Right ventricle myocardium inferior (tissue), 1 donor: ENCODE results near the gene DZIP1L. TPM values are rescaled to one million over a fixed set of nuclear protein-coding genes. Genes with fewer than 3 reads are reported as not detected.

Source experiments
- ATAC-seq: fragments of 200-7000 bp; cut with Tn5 transposase; one replicate; pipeline ENCODE4 v1.9.1; 2020; ENCODE audit warnings: mild to moderate bottlenecking, moderate library complexity
- DNase-seq: peaks from one replicate; pipeline ENCODE4 v3.0.0; 2021; ENCODE audit errors: missing footprints
- intact Hi-C: fragments of 100-400 bp; cut with DNase I; formaldehyde crosslinking; loops from one replicate; pipeline ENCODE4 v1.11.0; 2022
- total RNA-seq: library from RNA; stranded (reverse); fragmentation: NEBNext Ultra II Directional; extraction: Animal tissue kit (Norgen Biotek cat#: 25700); gene quantifications from one replicate; pipeline ENCODE4 v1.2.1, GENCODE V29; 2021
- donor health status: DM: no; HTN: yes; CAD: no; lungs with severe emphysema.

Gene DZIP1L
- total RNA-seq, 1 donor from 2014 or later = 3.8 TPM

DNA sequence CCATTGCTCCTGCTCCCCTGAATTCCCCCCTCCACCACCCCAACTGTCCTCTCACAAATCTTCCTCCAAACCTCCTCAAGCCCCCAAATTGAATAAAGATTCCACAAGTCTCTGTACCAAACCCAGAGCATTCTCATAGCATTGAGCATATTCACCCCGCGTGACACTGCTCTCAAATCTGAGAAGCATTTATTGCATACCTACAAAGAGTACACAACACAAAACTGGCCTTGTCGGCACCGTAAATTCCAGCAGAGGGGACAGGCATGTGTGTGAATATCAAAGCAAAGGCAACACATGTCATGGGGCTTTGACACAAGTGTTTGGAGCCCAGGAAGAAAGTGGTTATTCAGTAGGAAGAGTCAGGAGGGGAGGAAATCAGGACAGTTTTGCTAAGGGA, 102.9 kb downstream of the DZIP1L start:
- DNase-seq (no peak), ATAC-seq (no peak)
- intact Hi-C loops = no loop called here

Other genes starting within 250 kb of the DZIP1L start
- not detected for gene CLDN18, start 105.4 kb downstream of the DZIP1L start, total RNA-seq
- gene A4GNT, start 16.8 kb upstream of the DZIP1L start, total RNA-seq = not detected
- 7.1 TPM for gene DBR1, start 59.3 kb upstream of the DZIP1L start, total RNA-seq
- 25.4 TPM for gene ARMC8, start 71.7 kb upstream of the DZIP1L start, total RNA-seq
- not detected for gene NME9, start 214.2 kb upstream of the DZIP1L start, total RNA-seq
- gene MRAS, start 233.0 kb upstream of the DZIP1L start, total RNA-seq = 396 TPM